Measurements from ENCODE around the gene FHIT.

- TF ChIP-seq EZH2 (IDR thresholded peaks at IDR 0.05; ENCODE audit: low read depth) (no peak), CTCF (conservative IDR thresholded peaks at IDR 0.05) (no peak)
Measured at GRCh38 chr3:60798456-60798855, 452.8 kb downstream of the FHIT start.

Measured in PC-9 (cell line).